ENCODE results near the gene NFATC2. TPM values are rescaled to one million over a fixed set of nuclear protein-coding genes. Genes with fewer than 3 reads are reported as not detected.

The NFATC2 gene
- total RNA-seq, 3 donors from 2014 or later: 6.2 to 7.3 (median 7.2) TPM

DNA sequence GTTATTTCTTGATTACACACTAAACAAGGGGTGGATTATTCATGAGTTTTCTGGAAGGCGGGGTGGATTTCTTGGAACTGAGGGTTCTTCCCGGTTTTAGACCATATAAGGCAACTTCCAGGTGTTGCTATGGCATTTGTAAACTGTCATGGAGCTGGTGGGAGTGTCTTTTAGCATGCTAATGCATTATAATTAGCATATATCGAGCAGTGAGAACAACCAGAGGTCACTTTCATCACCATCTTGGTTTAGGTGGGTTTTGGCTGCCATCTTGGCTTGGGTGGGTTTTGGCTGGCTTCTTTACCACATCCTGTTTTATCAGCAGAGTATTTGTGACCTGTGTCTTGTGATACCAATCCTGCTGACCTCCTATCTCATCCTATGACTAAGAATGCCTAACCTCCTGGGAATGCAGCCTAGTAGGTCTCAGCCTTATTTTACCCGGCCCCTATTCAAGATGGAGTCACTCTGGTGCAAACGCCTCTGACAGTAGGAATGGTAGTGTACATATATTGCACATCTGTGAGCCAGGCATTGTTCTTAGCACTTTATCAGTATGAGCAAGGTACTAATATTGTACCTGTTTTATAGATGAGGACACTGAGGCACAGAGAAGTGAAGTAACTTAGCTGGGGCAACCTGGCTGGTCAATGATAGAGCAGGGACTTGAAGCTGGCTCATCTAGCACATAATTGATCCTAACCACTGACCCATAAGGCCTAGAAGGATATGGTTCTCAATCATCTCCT, 203.7 kb downstream of the NFATC2 start:
- ATAC-seq (no peak), DNase-seq (no peak)
- intact Hi-C loops (cut with DNase I, micrococcal nuclease): no loop called here
- TF ChIP-seq, protein P1, sequence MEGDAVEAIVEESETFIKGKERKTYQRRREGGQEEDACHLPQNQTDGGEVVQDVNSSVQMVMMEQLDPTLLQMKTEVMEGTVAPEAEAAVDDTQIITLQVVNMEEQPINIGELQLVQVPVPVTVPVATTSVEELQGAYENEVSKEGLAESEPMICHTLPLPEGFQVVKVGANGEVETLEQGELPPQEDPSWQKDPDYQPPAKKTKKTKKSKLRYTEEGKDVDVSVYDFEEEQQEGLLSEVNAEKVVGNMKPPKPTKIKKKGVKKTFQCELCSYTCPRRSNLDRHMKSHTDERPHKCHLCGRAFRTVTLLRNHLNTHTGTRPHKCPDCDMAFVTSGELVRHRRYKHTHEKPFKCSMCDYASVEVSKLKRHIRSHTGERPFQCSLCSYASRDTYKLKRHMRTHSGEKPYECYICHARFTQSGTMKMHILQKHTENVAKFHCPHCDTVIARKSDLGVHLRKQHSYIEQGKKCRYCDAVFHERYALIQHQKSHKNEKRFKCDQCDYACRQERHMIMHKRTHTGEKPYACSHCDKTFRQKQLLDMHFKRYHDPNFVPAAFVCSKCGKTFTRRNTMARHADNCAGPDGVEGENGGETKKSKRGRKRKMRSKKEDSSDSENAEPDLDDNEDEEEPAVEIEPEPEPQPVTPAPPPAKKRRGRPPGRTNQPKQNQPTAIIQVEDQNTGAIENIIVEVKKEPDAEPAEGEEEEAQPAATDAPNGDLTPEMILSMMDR (IDR thresholded peaks at IDR 0.05): no peak
- no peaks in the 10 kb centered on the region for H3K36me3 ChIP-seq (ENCODE audit: low read depth)
- no peak overlapping the region for H3K4me3 ChIP-seq
- no peaks in the 10 kb centered on the region for H3K4me1 ChIP-seq (ENCODE audit: low read depth)
- no peaks in the 10 kb centered on the region for H3K9me3 ChIP-seq

DNA sequence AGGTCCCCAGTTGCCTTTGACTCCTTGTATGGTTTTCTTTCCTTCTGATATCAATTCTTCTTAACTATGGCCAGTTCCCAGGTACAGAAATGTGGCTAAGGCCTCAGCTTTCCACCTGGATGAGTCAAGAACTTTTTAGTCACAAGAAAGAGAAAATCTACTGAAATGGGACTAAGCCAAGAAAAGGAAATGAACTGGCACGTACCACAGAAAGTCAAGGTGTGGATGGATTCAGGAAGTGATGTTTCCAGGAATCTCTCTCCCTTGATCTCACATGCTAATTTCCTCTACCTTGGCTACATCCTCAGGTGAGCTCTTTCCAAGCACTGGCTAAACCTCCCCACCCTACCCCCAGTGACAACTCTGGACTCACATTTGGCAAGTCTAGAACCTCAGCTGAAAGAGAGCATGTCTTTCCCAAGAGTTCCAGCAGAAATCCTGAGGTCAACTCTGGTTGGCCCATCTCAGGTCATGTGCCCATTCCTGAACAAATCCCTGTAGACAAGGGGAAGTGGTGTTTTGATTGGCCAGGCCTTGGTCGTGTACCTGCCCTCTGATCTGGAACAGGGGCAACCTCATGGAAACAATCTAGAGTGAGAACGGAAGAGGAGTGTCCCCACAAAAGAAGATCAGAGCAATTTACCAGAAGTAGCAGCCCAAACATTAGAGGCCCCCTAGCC, 205.3 kb downstream of the NFATC2 start:
- intact Hi-C loops (cut with DNase I, micrococcal nuclease): no loop called here
- no peaks in the 10 kb centered on the region for H3K4me1 ChIP-seq (ENCODE audit: low read depth)
- H3K9me3 ChIP-seq: no peaks in the 10 kb centered on the region
- no peak overlapping the region for H3K4me3 ChIP-seq
- TF ChIP-seq, protein P1 (IDR thresholded peaks at IDR 0.05): no peak
- no peaks in the 10 kb centered on the region for H3K36me3 ChIP-seq (ENCODE audit: low read depth)
- no peak for DNase-seq
- no peak for ATAC-seq

Small RNA genes within 50 kb of the gene (microRNA-seq; reads per million reads assigned to microRNA genes)
- gene MIR3194: 1.6 reads per million

Other genes starting within 250 kb of the NFATC2 start
- gene ATP9A, start 225.7 kb upstream of the NFATC2 start, total RNA-seq: 100 to 1,000 TPM in 1 of 3 donors, 10 to 100 TPM in 2; 54.0 to 102 (median 59.4) TPM

Data from mucosa of descending colon (tissue), 3 donors.